Breast epithelium (tissue), 3 donors: Measurements from ENCODE around the gene VPS35L.

ENCODE experiments used
- POLR2A ChIP-seq: fragments of 450-650 bp; IDR thresholded peaks from one replicate; pipeline ENCODE4 v1.6.1; 2016; ENCODE audit warnings: antibody characterized with exemption, mild to moderate bottlenecking, moderate library complexity
- POLR2AphosphoS5 ChIP-seq, 3 donors: sonication (generic); formaldehyde crosslinking; IDR thresholded peaks; one replicate each; pipeline ENCODE4 v1.6.1; 2017; ENCODE audit warnings: antibody characterized with exemption in 3 of 3
- TF ChIP-seq, protein P1 (sequence below), 3 donors: fragments of 450-650 bp; IDR thresholded peaks; one replicate each; pipeline ENCODE4 v1.5.1; 2016 to 2017; ENCODE audit warnings: antibody characterized with exemption in 3 of 3, mild to moderate bottlenecking in 3 of 3, moderate library complexity in 3 of 3

DNA sequence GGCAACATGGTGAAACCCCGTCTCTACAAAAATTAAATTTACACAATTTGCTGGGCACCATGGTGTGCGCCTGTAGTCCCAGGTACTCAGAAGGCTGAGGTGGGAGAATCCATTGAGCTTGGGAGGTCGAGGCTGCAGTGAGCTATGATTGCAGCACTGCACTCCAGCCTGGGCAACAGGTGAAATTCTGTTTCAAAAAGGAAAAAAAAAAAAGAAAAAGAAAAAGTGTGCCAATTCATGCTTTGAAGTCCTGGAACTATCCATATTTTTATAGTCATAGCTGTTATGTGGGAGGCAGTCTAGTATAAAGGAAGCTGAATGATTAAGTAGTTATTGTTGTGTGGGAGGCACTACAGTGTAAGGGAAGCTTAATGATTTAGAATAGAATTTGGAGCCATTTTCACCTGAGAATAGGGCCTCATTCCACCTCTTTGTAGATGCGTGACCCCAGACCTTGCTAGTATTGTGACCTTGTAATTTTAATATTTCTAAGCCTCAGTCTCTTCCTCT lies 194.1 kb downstream of the VPS35L start:
- TF ChIP-seq, protein P1, sequence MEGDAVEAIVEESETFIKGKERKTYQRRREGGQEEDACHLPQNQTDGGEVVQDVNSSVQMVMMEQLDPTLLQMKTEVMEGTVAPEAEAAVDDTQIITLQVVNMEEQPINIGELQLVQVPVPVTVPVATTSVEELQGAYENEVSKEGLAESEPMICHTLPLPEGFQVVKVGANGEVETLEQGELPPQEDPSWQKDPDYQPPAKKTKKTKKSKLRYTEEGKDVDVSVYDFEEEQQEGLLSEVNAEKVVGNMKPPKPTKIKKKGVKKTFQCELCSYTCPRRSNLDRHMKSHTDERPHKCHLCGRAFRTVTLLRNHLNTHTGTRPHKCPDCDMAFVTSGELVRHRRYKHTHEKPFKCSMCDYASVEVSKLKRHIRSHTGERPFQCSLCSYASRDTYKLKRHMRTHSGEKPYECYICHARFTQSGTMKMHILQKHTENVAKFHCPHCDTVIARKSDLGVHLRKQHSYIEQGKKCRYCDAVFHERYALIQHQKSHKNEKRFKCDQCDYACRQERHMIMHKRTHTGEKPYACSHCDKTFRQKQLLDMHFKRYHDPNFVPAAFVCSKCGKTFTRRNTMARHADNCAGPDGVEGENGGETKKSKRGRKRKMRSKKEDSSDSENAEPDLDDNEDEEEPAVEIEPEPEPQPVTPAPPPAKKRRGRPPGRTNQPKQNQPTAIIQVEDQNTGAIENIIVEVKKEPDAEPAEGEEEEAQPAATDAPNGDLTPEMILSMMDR (IDR thresholded peaks at IDR 0.05), result no peak
- TF ChIP-seq POLR2A, result no peak
- no peak for TF ChIP-seq POLR2AphosphoS5 (IDR thresholded peaks at IDR 0.05)
